ENCODE results near the gene FOLR2.

DNA sequence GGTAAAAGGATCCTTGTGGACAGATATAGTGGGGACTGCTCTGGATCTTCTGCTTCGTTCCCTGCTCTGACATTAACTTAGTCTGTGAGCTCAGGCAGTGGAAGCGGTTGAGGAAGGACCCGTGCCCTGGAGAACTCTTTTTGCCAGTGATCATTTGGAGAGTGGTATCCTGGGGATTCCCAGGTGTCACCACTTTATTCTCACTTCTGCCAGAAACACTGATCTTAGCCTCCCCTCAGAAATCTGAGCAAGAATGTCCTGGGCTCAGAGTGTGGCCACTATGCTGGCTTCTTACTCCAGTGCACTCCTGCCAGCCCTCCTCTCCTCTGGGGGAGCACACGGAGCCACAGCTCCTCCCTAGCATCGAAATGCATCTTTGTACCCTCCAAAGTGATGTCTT lies 35.0 kb downstream of the FOLR2 start:
- TF ChIP-seq FOXA1 (IDR thresholded peaks at IDR 0.05), result no peak
- TF ChIP-seq SP1 (IDR thresholded peaks at IDR 0.05), result no peak
- no peak for TF ChIP-seq FOXM1 (IDR thresholded peaks at IDR 0.05; ENCODE audit: borderline replicate concordance)
- no peak for TF ChIP-seq NFRKB (IDR thresholded peaks at IDR 0.05)
- TF ChIP-seq FOXK2 (IDR thresholded peaks at IDR 0.05), result no peak
- no peak for TF ChIP-seq ARNT (IDR thresholded peaks at IDR 0.05)
- TF ChIP-seq HDGF (IDR thresholded peaks at IDR 0.05; ENCODE audit: borderline replicate concordance), result no peak
- no peak for TF ChIP-seq SUZ12 (IDR thresholded peaks at IDR 0.05)
- no peak for TF ChIP-seq BHLHE40 (IDR thresholded peaks at IDR 0.05; ENCODE audit: borderline replicate concordance)

Data from HEK293T (cell line).